MM.1S (cell line): ENCODE measurements around the gene PLD1.

ENCODE experiments used
- EZH2 ChIP-seq: fragments of 300-600 bp; sonication (generic); optimal IDR thresholded peaks from 2 replicates; pipeline ENCODE3; 2017; ENCODE audit warnings: low read depth, mild to moderate bottlenecking, antibody characterized with exemption, low read length, mixed read lengths
- TF ChIP-seq, protein P1 (sequence below): fragments of 300-600 bp; sonication (generic); IDR thresholded peaks from 2 replicates; pipeline ENCODE4 v1.5.1; 2016; ENCODE audit warnings: antibody characterized with exemption, low read length, mixed read lengths

DNA sequence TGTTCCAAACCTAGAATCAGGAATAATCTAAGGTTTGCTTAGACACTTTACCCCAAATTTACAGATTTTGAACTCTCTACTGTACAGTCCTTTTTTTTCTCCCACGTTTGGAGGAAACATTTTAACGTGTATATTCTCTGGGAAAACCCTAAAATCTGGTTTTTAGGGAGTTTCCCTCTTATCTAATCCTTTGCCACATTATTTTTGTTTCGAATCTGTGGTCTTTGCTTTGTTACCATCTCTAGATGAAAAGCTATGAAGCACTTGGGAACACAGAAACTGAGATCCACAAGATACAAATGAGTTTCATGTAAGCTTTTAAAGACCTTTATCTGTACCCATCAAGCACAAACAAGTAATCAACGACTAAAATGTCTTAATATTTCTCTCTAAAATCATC lies 41.3 kb downstream of the PLD1 start:
- TF ChIP-seq, protein P1, sequence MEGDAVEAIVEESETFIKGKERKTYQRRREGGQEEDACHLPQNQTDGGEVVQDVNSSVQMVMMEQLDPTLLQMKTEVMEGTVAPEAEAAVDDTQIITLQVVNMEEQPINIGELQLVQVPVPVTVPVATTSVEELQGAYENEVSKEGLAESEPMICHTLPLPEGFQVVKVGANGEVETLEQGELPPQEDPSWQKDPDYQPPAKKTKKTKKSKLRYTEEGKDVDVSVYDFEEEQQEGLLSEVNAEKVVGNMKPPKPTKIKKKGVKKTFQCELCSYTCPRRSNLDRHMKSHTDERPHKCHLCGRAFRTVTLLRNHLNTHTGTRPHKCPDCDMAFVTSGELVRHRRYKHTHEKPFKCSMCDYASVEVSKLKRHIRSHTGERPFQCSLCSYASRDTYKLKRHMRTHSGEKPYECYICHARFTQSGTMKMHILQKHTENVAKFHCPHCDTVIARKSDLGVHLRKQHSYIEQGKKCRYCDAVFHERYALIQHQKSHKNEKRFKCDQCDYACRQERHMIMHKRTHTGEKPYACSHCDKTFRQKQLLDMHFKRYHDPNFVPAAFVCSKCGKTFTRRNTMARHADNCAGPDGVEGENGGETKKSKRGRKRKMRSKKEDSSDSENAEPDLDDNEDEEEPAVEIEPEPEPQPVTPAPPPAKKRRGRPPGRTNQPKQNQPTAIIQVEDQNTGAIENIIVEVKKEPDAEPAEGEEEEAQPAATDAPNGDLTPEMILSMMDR, result no peak
- TF ChIP-seq EZH2, result no peak
